Transverse colon (tissue), 4 donors: ENCODE data around the gene OLFML2A.

Experiments used
- POLR2AphosphoS5 ChIP-seq, 3 donors: sonication (generic); formaldehyde crosslinking; IDR thresholded peaks; one replicate each; pipeline ENCODE4 v1.6.1; 2016; ENCODE audit warnings: antibody characterized with exemption in 3 of 3
- TF ChIP-seq, protein P1 (sequence below), 5 experiments: fragments of 200-600 bp in 3 of 5; fragments of 450-650 bp in 2 of 5; sonication (generic) in 3 of 5; IDR thresholded peaks; 1 replicate in 2 of 5; 2 replicates in 3 of 5; pipeline ENCODE4 v1.5.1; 2016 to 2017; ENCODE audit warnings: antibody characterized with exemption in 5 of 5, inconsistent platforms in 3 of 5, mild to moderate bottlenecking in 2 of 5, moderate library complexity in 1 of 5

DNA sequence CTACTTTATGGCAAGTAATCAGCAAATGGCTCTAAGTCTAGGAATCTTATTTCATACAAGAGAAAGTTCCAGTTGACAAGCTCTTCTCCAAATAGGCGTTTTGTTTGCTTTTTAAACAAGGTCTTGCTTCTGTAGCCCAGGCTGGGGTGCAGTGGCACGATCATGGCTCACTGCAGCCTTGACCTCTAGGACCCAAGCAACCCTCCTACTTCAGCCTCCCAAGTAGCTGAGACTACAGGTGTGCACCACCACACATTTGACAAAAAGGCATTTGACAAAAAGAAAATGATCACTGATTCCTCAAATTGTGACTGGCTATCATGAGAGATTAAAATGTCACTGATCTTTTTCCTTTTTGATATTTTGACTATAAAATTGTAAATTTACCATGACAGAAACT, 37.6 kb upstream of the OLFML2A start:
- TF ChIP-seq, protein P1, sequence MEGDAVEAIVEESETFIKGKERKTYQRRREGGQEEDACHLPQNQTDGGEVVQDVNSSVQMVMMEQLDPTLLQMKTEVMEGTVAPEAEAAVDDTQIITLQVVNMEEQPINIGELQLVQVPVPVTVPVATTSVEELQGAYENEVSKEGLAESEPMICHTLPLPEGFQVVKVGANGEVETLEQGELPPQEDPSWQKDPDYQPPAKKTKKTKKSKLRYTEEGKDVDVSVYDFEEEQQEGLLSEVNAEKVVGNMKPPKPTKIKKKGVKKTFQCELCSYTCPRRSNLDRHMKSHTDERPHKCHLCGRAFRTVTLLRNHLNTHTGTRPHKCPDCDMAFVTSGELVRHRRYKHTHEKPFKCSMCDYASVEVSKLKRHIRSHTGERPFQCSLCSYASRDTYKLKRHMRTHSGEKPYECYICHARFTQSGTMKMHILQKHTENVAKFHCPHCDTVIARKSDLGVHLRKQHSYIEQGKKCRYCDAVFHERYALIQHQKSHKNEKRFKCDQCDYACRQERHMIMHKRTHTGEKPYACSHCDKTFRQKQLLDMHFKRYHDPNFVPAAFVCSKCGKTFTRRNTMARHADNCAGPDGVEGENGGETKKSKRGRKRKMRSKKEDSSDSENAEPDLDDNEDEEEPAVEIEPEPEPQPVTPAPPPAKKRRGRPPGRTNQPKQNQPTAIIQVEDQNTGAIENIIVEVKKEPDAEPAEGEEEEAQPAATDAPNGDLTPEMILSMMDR (IDR thresholded peaks at IDR 0.05): no peak
- TF ChIP-seq POLR2AphosphoS5 (IDR thresholded peaks at IDR 0.05): no peak
